Spleen (tissue), 7 donors: ENCODE results near the gene NBPF20.
"Not testable (repeated sequence)": the region's sequence is repeated elsewhere in the genome, so short reads cannot be mapped to it uniquely, and the experiment has no call there.

Experiments
- CTCF ChIP-seq, 11 experiments: fragments of 200-600 bp in 7 of 11; fragments of 450-650 bp in 4 of 11; sonication (generic) in 4 of 11; IDR thresholded peaks in 8 of 11; conservative IDR thresholded peaks in 3 of 11; 1 replicate in 7 of 11; 2 replicates in 4 of 11; pipeline versions ENCODE4 v1.4.0 to v1.8.0; 2016 to 2021; ENCODE audit warnings: antibody characterized with exemption in 11 of 11, inconsistent platforms in 4 of 11, mild to moderate bottlenecking in 1 of 11
- POLR2A ChIP-seq, 3 donors: fragments of 450-650 bp; IDR thresholded peaks; one replicate each; pipeline ENCODE4 v1.5.1; 2017; ENCODE audit warnings: antibody characterized with exemption in 3 of 3, mild to moderate bottlenecking in 1 of 3
- POLR2AphosphoS5 ChIP-seq, 3 donors: sonication (generic); formaldehyde crosslinking; IDR thresholded peaks; one replicate each; pipeline ENCODE4 v1.5.1; 2017; ENCODE audit warnings: antibody characterized with exemption in 3 of 3
- donor health status: DM: no; HTN: no; CAD: no; lungs with moderate emphysema.
- donor health status: DM: no; HTN: no; CAD: no.
- donor health status: DM: no; HTN: no; CAD: no.

- not testable (repeated sequence) for TF ChIP-seq CTCF (IDR thresholded peaks at IDR 0.05 in 8 of 11, conservative IDR thresholded peaks at IDR 0.05 in 3 of 11); POLR2A (IDR thresholded peaks at IDR 0.05); POLR2AphosphoS5 (IDR thresholded peaks at IDR 0.05)
Observed at GRCh38 chr1:145451914-145452313, 26.5 kb upstream of the NBPF20 start.
